MM.1S (cell line): ENCODE data around the gene SERPINB4.
"Not testable (repeated sequence)": the region's sequence is repeated elsewhere in the genome, so short reads cannot be mapped to it uniquely, and the experiment has no call there.

Experiments used
- DNase-seq: peaks from one replicate; pipeline ENCODE4 v3.0.0-alpha.2; 2015
- H2AFZ ChIP-seq: fragments of 300-600 bp; sonication (generic); 2 replicates; pipeline ENCODE4 v1.6.0; 2016; ENCODE audit warnings: antibody characterized with exemption, low read length
- H3F3A ChIP-seq: fragments of 300-600 bp; sonication (generic); 2 replicates; pipeline ENCODE4 v1.6.1; 2016; ENCODE audit warnings: mild to moderate bottlenecking, antibody characterized with exemption, low read length, moderate library complexity, mixed read lengths; ENCODE audit not compliant: insufficient read depth
- H3K27ac ChIP-seq: fragments of 300-600 bp; sonication (generic); 2 replicates; pipeline ENCODE4 v1.5.1; 2016; ENCODE audit warnings: mild to moderate bottlenecking, low read length
- H3K27me3 ChIP-seq: fragments of 300-600 bp; sonication (generic); replicated peaks from 2 replicates; pipeline ENCODE4 v1.6.0; 2016; ENCODE audit warnings: low read length; ENCODE audit not compliant: insufficient read depth
- H3K36me3 ChIP-seq: fragments of 300-600 bp; sonication (generic); replicated peaks from 2 replicates; pipeline ENCODE4 v1.6.1; 2016; ENCODE audit warnings: mild to moderate bottlenecking, low read length, mixed read lengths; ENCODE audit not compliant: insufficient read depth
- H3K4me1 ChIP-seq: fragments of 300-600 bp; sonication (generic); 2 replicates; pipeline ENCODE4 v1.6.1; 2016; ENCODE audit warnings: low read length, mixed read lengths
- H3K4me2 ChIP-seq: fragments of 300-600 bp; sonication (generic); 2 replicates; pipeline ENCODE4 v1.6.0; 2016; ENCODE audit warnings: low read depth, low read length
- H3K4me3 ChIP-seq: fragments of 300-600 bp; sonication (generic); 2 replicates; pipeline ENCODE4 v1.5.1; 2016; ENCODE audit warnings: low read length, mixed read lengths
- H3K79me2 ChIP-seq: fragments of 300-600 bp; sonication (generic); 2 replicates; pipeline ENCODE4 v1.6.1; 2016; ENCODE audit warnings: mixed run types, low read length, mixed read lengths
- H3K9ac ChIP-seq: fragments of 300-600 bp; sonication (generic); 2 replicates; pipeline ENCODE4 v1.6.1; 2016; ENCODE audit warnings: low read length, mixed read lengths
- H3K9me2 ChIP-seq: fragments of 300-600 bp; sonication (generic); replicated peaks from 2 replicates; pipeline ENCODE4 v1.6.1; 2016; ENCODE audit warnings: mild to moderate bottlenecking, low read length, mixed read lengths; ENCODE audit not compliant: insufficient read depth
- H3K9me3 ChIP-seq: fragments of 300-600 bp; sonication (generic); replicated peaks from 2 replicates; pipeline ENCODE4 v1.6.1; 2016; ENCODE audit warnings: mild to moderate bottlenecking, low read length, mixed read lengths; ENCODE audit not compliant: insufficient read depth
- H4K20me1 ChIP-seq: fragments of 300-600 bp; sonication (generic); 2 replicates; pipeline ENCODE4 v1.6.1; 2016; ENCODE audit warnings: mild to moderate bottlenecking, low read length, moderate library complexity, mixed read lengths; ENCODE audit not compliant: insufficient read depth
- EZH2 ChIP-seq: fragments of 300-600 bp; sonication (generic); optimal IDR thresholded peaks from 2 replicates; pipeline ENCODE3; 2017; ENCODE audit warnings: low read depth, mild to moderate bottlenecking, antibody characterized with exemption, low read length, mixed read lengths
- EZH2phosphoT487 ChIP-seq: fragments of 300-600 bp; sonication (generic); IDR thresholded peaks from 2 replicates; pipeline ENCODE4 v1.6.1; 2018; ENCODE audit warnings: antibody characterized with exemption, low read length
- TF ChIP-seq, protein P1 (sequence below): fragments of 300-600 bp; sonication (generic); IDR thresholded peaks from 2 replicates; pipeline ENCODE4 v1.5.1; 2016; ENCODE audit warnings: antibody characterized with exemption, low read length, mixed read lengths

Gene SERPINB4

DNA sequence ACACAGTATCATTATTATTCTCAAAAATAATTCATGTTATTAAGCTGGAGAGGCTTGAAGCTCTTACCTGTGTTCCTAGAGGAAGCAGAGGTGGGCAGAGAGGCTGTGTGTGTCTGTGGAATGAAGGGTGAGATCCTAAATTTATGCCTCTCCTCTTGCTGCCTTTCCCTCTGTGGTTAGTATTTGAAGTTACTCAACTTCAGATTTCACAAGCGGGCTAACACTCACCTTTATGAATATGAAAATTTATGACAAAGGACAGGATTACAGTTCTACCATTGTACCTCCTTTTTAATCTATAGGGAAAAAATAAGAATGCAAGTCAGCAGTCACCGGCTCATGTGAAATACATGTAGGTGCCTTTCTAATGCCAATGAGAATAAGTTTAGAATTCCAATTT is at the start of gene SERPINB4:
TSS of gene SERPINB4 (minus strand) at position 115 of the 400 bp plus-strand sequence. CDS start 679 bp downstream, outside the sequence.
- not testable (repeated sequence) for H3F3A ChIP-seq, H3K79me2 ChIP-seq, H2AFZ ChIP-seq, H3K9me3 ChIP-seq, H3K36me3 ChIP-seq, H3K4me2 ChIP-seq, H3K9ac ChIP-seq, H3K4me3 ChIP-seq, H3K27me3 ChIP-seq, H3K27ac ChIP-seq, H4K20me1 ChIP-seq, DNase-seq, H3K9me2 ChIP-seq, H3K4me1 ChIP-seq

DNA sequence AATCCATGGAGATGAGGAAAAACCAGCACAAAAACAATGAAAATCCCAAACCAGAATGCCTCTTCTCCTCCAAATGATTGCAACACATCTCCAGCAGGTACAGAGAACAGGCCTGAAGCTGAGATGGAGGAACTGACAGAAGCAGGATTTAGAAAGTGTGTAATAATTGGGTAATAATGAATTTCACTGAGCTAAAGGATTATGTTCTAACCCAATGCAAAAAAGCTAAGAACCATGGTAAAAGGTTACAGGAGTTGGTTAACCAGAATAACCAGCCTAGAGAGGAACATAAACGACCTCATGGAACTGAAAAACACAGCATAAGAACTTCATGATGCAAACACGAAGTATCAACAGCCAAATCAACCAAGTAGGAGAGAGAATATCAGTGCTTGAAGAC is 45.0 kb upstream of the SERPINB4 start:
- TF ChIP-seq, protein P1, sequence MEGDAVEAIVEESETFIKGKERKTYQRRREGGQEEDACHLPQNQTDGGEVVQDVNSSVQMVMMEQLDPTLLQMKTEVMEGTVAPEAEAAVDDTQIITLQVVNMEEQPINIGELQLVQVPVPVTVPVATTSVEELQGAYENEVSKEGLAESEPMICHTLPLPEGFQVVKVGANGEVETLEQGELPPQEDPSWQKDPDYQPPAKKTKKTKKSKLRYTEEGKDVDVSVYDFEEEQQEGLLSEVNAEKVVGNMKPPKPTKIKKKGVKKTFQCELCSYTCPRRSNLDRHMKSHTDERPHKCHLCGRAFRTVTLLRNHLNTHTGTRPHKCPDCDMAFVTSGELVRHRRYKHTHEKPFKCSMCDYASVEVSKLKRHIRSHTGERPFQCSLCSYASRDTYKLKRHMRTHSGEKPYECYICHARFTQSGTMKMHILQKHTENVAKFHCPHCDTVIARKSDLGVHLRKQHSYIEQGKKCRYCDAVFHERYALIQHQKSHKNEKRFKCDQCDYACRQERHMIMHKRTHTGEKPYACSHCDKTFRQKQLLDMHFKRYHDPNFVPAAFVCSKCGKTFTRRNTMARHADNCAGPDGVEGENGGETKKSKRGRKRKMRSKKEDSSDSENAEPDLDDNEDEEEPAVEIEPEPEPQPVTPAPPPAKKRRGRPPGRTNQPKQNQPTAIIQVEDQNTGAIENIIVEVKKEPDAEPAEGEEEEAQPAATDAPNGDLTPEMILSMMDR = no peak
- TF ChIP-seq EZH2 (no peak), EZH2phosphoT487 (no peak)
- H3F3A ChIP-seq = no peaks in the 10 kb centered on the region
- H3K36me3 ChIP-seq = no peaks in the 10 kb centered on the region
- no peak overlapping the region for H3K9ac ChIP-seq
- no peaks in the 10 kb centered on the region for H3K9me2 ChIP-seq
- no peak overlapping the region for H3K27ac ChIP-seq
- no peak overlapping the region for H2AFZ ChIP-seq
- no peaks in the 10 kb centered on the region for H3K27me3 ChIP-seq
- H3K4me1 ChIP-seq = no peaks in the 10 kb centered on the region
- H3K9me3 ChIP-seq = no peaks in the 10 kb centered on the region
- no peaks in the 10 kb centered on the region for H4K20me1 ChIP-seq
- no peak overlapping the region for H3K4me2 ChIP-seq
- no peak for DNase-seq
- H3K4me3 ChIP-seq = no peak overlapping the region
- no peaks in the 10 kb centered on the region for H3K79me2 ChIP-seq

DNA sequence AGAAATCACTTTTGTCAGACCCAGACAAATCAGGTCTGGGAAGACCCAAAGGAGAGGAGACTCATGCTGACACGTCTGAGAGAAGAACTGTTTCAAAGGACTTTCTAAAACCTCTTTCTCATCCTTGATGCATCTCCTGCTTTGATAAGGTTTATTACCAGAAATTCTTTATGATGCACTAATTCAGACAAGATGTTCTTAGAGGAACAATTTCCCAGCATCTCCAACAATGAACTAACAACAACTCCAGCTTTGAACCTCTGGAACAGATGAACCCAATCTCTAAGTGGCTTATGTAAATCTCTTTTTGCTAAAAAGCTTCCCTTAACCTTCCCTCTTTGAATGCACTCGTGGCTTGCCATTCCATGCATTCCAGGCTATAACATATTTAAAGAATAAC is 42.8 kb upstream of the SERPINB4 start:
- H3K4me1 ChIP-seq = no peaks in the 10 kb centered on the region
- H3K79me2 ChIP-seq = no peaks in the 10 kb centered on the region
- no peak overlapping the region for H2AFZ ChIP-seq
- H3K27me3 ChIP-seq = no peaks in the 10 kb centered on the region
- H3K27ac ChIP-seq = no peak overlapping the region
- no peak overlapping the region for H3K4me3 ChIP-seq
- H3K9me2 ChIP-seq = no peaks in the 10 kb centered on the region
- no peak overlapping the region for H3K9ac ChIP-seq
- no peaks in the 10 kb centered on the region for H4K20me1 ChIP-seq
- no peaks in the 10 kb centered on the region for H3F3A ChIP-seq
- no peaks in the 10 kb centered on the region for H3K36me3 ChIP-seq
- H3K9me3 ChIP-seq = no peaks in the 10 kb centered on the region
- no peak for TF ChIP-seq EZH2
- TF ChIP-seq, protein P1 = no peak
- TF ChIP-seq EZH2phosphoT487 = no peak
- DNase-seq = no peak
- no peak overlapping the region for H3K4me2 ChIP-seq

DNA sequence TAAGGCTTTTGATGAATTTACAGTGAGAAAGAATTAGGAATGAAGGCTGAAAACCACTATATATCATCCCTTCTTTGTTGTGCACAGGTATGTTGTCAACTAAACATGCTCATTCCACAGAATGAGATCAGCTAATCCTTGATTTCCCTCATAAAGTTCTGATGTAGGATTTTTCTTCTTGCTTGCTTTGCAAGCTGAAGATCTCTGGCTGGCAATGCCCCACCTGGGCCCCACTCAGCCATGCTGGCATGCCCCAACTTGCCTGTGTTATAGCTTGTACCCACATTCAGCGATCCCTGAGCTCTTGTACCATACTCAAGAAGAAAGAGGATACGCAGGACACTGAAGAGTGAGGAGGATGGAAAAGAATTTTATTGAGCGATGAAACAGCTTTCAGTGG is 40.7 kb upstream of the SERPINB4 start:
- Histone ChIP-seq H3K27ac (no peak overlapping the region), H3K9me3 (no peaks in the 10 kb centered on the region), H3K4me1 (no peaks in the 10 kb centered on the region), H3K27me3 (no peaks in the 10 kb centered on the region), H2AFZ (no peak overlapping the region), H3K9ac (no peak overlapping the region), H3F3A (no peaks in the 10 kb centered on the region), H3K4me2 (no peak overlapping the region), H3K36me3 (no peaks in the 10 kb centered on the region), H3K4me3 (no peak overlapping the region), H3K9me2 (no peaks in the 10 kb centered on the region), H4K20me1 (no peaks in the 10 kb centered on the region), H3K79me2 (no peaks in the 10 kb centered on the region)
- no peak for TF ChIP-seq EZH2
- TF ChIP-seq, protein P1 = no peak
- no peak for TF ChIP-seq EZH2phosphoT487
- DNase-seq = no peak
